ENCODE results near the gene LRSAM1.

The LRSAM1 gene

DNA sequence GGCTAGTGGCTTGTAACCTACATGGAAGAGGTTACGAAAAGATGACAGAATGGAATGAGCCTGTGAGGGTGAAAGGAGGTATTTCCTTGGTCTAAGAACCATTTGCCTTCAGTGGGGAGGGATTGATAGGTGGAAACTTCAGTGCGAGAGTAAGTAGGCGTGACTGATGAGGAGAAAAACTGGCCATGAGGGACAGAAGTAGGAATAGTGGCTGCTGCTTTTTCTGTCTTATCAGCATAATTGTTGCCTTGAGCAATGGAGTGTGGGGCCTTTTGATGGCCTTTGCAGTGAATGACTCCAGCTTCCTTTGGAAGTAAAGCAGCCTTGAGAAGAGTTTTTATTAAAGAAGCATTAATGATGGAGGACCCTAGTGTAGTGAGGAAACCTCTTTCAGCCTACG, 36.2 kb upstream of the LRSAM1 start:
- H3K36me3 ChIP-seq (ENCODE audit: insufficient read depth): no peaks in the 10 kb centered on the region
- H3K4me1 ChIP-seq (ENCODE audit: low read depth, poor library complexity, severe bottlenecking): no peaks in the 10 kb centered on the region
- no peaks in the 10 kb centered on the region for H4K20me1 ChIP-seq (ENCODE audit: insufficient read depth)
- no peak overlapping the region for H3K9ac ChIP-seq
- no peak overlapping the region for H3K27ac ChIP-seq
- H3K4me3 ChIP-seq (IDR thresholded peaks at IDR 0.05; ENCODE audit: insufficient read depth, low read depth, low read length): no peak overlapping the region
- no peak overlapping the region for H2AFZ ChIP-seq (ENCODE audit: low read depth)
- TF ChIP-seq, protein P1, sequence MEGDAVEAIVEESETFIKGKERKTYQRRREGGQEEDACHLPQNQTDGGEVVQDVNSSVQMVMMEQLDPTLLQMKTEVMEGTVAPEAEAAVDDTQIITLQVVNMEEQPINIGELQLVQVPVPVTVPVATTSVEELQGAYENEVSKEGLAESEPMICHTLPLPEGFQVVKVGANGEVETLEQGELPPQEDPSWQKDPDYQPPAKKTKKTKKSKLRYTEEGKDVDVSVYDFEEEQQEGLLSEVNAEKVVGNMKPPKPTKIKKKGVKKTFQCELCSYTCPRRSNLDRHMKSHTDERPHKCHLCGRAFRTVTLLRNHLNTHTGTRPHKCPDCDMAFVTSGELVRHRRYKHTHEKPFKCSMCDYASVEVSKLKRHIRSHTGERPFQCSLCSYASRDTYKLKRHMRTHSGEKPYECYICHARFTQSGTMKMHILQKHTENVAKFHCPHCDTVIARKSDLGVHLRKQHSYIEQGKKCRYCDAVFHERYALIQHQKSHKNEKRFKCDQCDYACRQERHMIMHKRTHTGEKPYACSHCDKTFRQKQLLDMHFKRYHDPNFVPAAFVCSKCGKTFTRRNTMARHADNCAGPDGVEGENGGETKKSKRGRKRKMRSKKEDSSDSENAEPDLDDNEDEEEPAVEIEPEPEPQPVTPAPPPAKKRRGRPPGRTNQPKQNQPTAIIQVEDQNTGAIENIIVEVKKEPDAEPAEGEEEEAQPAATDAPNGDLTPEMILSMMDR (conservative IDR thresholded peaks at IDR 0.05; ENCODE audit: low read depth, low read length): no peak
- no peak overlapping the region for H3K4me2 ChIP-seq
- H3K27me3 ChIP-seq (ENCODE audit: insufficient read depth, low read depth): no peaks in the 10 kb centered on the region
- H3K79me2 ChIP-seq (ENCODE audit: insufficient read depth, low read depth): no peaks in the 10 kb centered on the region

DNA sequence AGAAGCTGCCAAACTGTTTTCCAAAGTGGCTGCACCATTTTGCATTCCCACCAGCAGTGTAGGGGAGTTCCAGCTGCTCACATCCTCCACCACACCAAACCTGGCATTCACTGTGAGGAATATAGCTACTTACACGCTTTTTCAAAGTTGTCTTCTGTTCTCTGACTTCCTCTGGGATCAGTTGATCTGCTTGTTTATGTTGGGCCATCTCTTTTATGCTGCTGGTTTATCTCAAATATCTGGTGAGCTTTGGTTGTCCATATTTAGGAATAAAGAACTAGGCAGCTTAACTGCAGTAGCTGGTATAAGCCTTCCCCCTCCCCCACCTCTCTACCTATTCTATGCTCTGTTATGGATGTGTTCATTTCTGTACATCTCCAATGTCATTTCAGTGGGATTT, 35.7 kb upstream of the LRSAM1 start:
- Histone ChIP-seq H3K9ac (no peak overlapping the region), H3K36me3 (ENCODE audit: insufficient read depth) (no peaks in the 10 kb centered on the region)
- TF ChIP-seq, protein P1 (conservative IDR thresholded peaks at IDR 0.05; ENCODE audit: low read depth, low read length): no peak

DNA sequence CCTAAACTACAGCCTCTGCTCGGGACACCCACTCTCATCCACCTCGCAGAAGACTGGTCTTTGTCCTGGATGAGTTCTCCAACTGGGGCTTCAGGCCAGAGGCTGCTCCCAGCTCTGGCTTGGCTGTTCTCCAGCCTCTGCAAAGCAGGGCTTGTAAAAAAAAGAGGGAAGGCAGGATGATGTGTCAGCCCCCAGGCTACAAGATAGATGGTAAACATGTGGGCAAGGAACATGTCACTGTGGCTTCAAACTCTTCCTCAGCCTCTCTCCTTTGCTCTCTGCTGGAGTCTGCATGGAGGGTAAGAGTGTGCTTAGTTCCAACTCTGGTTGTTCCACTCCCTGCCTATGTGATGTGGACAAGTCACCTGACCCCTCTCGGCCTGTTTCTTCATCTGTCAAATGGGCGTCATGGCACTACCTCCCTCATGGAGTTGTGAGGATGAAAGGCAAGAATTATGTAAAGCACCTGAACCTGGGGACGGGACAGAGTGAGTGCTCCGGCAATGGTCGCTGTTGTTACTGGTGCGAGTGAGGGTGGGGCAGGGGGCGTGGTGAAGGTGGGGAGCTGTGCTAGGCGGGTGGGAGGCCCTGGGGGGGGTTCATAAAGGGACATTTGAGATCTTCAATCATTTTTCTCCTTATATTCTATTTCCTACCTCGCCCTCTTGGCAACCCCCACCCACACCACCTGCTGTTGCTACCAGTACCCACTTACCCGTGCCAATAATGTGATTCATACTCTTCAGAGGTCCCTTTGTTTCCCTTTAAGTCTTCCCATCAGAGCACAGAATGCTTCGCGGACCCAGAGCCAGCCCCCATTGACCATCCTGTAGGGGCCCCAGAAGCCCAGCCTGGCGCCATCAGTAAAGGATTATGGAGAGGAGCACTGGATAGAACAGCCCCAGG, 33.9 kb upstream of the LRSAM1 start:
- Histone ChIP-seq H2AFZ (ENCODE audit: low read depth) (no peak overlapping the region), H3K4me2 (no peak overlapping the region), H3K36me3 (ENCODE audit: insufficient read depth) (no peaks in the 10 kb centered on the region), H3K27ac (no peak overlapping the region), H3K4me3 (IDR thresholded peaks at IDR 0.05; ENCODE audit: insufficient read depth, low read depth, low read length) (no peak overlapping the region), H3K79me2 (ENCODE audit: insufficient read depth, low read depth) (no peaks in the 10 kb centered on the region; the same call in 1 of the 2 replicates), H3K27me3 (ENCODE audit: insufficient read depth, low read depth) (no peaks in the 10 kb centered on the region), H4K20me1 (ENCODE audit: insufficient read depth) (no peaks in the 10 kb centered on the region), H3K9ac (no peak overlapping the region), H3K4me1 (ENCODE audit: low read depth, poor library complexity, severe bottlenecking) (no peaks in the 10 kb centered on the region)
- TF ChIP-seq, protein P1 (conservative IDR thresholded peaks at IDR 0.05; ENCODE audit: low read depth, low read length): no peak

More for the DNA sequence above, 35.7 kb upstream of the LRSAM1 start:
- H3K27ac ChIP-seq: no peak overlapping the region
- no peaks in the 10 kb centered on the region for H3K4me1 ChIP-seq (ENCODE audit: low read depth, poor library complexity, severe bottlenecking)
- H4K20me1 ChIP-seq (ENCODE audit: insufficient read depth): no peaks in the 10 kb centered on the region
- no peak overlapping the region for H3K4me3 ChIP-seq (IDR thresholded peaks at IDR 0.05; ENCODE audit: insufficient read depth, low read depth, low read length)
- no peak overlapping the region for H2AFZ ChIP-seq (ENCODE audit: low read depth)
- no peaks in the 10 kb centered on the region for H3K27me3 ChIP-seq (ENCODE audit: insufficient read depth, low read depth)
- H3K4me2 ChIP-seq: no peak overlapping the region
- no peaks in the 10 kb centered on the region for H3K79me2 ChIP-seq (ENCODE audit: insufficient read depth, low read depth)

GRCh38 chr9:127418037-127418471, 33.3 kb upstream of the LRSAM1 start:
- H3K36me3 ChIP-seq (ENCODE audit: insufficient read depth): no peaks in the 10 kb centered on the region
- H2AFZ ChIP-seq (ENCODE audit: low read depth): no peak overlapping the region
- no peak overlapping the region for H3K9ac ChIP-seq
- no peak overlapping the region for H3K27ac ChIP-seq
- H3K4me1 ChIP-seq (ENCODE audit: low read depth, poor library complexity, severe bottlenecking): peaks cover 6% of the 10 kb centered on the region
- H3K27me3 ChIP-seq (ENCODE audit: insufficient read depth, low read depth): no peaks in the 10 kb centered on the region
- no peaks in the 10 kb centered on the region for H4K20me1 ChIP-seq (ENCODE audit: insufficient read depth)
- no peaks in the 10 kb centered on the region; the same call in 1 of the 2 replicates for H3K79me2 ChIP-seq (ENCODE audit: insufficient read depth, low read depth)
- H3K4me3 ChIP-seq (IDR thresholded peaks at IDR 0.05; ENCODE audit: insufficient read depth, low read depth, low read length): no peak overlapping the region
- TF ChIP-seq, protein P1 (conservative IDR thresholded peaks at IDR 0.05; ENCODE audit: low read depth, low read length): peak; percentile 41
- H3K4me2 ChIP-seq: no peak overlapping the region
